IPS-15b (cell line): ENCODE measurements around the gene HNRNPL.
"Not testable (repeated sequence)": the region's sequence is repeated elsewhere in the genome, so short reads cannot be mapped to it uniquely, and the experiment has no call there.

Source experiments
- H3K27me3 ChIP-seq: one replicate; pipeline ENCODE4 v1.6.1; 2013; ENCODE audit warnings: low read length; ENCODE audit not compliant: control insufficient read depth, insufficient read depth
- H3K36me3 ChIP-seq: one replicate; pipeline ENCODE4 v1.6.1; 2013; ENCODE audit warnings: low read length; ENCODE audit not compliant: control insufficient read depth, insufficient read depth
- H3K4me1 ChIP-seq: one replicate; pipeline ENCODE4 v1.6.1; 2013; ENCODE audit warnings: mild to moderate bottlenecking, low read length; ENCODE audit not compliant: control insufficient read depth, insufficient read depth
- H3K4me3 ChIP-seq: one replicate; pipeline ENCODE4 v1.5.1; 2013; ENCODE audit warnings: low read depth, low read length
- H3K9ac ChIP-seq: one replicate; pipeline ENCODE4 v1.6.1; 2013; ENCODE audit warnings: low read depth, mild to moderate bottlenecking, low read length
- H3K9me3 ChIP-seq: one replicate; pipeline ENCODE4 v1.6.1; 2013; ENCODE audit warnings: mild to moderate bottlenecking, low read length; ENCODE audit not compliant: control insufficient read depth, insufficient read depth

The HNRNPL gene

GRCh38 chr19:38880076-38880881, 30.5 kb upstream of the HNRNPL start:
- no peaks in the 10 kb centered on the region for H3K36me3 ChIP-seq
- H3K27me3 ChIP-seq, result no peaks in the 10 kb centered on the region
- H3K9ac ChIP-seq, result no peak overlapping the region
- H3K4me1 ChIP-seq, result peaks cover 3% of the 10 kb centered on the region
- no peaks in the 10 kb centered on the region for H3K9me3 ChIP-seq
- no peak overlapping the region for H3K4me3 ChIP-seq

DNA sequence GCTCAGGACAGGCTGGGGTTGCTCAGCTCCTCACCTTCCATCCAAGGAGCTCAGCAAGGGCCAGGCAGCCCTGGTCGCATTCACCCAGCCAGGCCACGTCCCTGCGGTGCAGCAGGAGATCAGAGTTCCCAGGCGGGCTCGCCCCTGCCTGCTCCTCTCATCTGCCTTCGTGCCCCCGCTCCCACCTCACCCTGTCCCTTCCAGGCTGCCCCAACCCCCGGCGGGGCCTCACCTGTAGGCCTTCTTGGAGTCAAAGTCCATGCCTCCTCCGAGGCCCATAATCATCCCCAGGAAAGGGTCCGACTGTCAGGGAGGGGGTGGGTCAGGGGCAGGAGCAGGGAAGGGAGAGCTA, 29.6 kb upstream of the HNRNPL start:
- Histone ChIP-seq H3K4me3 (no peak overlapping the region), H3K9me3 (no peaks in the 10 kb centered on the region), H3K36me3 (no peaks in the 10 kb centered on the region), H3K4me1 (peaks cover 3% of the 10 kb centered on the region), H3K9ac (no peak overlapping the region), H3K27me3 (no peaks in the 10 kb centered on the region)

DNA sequence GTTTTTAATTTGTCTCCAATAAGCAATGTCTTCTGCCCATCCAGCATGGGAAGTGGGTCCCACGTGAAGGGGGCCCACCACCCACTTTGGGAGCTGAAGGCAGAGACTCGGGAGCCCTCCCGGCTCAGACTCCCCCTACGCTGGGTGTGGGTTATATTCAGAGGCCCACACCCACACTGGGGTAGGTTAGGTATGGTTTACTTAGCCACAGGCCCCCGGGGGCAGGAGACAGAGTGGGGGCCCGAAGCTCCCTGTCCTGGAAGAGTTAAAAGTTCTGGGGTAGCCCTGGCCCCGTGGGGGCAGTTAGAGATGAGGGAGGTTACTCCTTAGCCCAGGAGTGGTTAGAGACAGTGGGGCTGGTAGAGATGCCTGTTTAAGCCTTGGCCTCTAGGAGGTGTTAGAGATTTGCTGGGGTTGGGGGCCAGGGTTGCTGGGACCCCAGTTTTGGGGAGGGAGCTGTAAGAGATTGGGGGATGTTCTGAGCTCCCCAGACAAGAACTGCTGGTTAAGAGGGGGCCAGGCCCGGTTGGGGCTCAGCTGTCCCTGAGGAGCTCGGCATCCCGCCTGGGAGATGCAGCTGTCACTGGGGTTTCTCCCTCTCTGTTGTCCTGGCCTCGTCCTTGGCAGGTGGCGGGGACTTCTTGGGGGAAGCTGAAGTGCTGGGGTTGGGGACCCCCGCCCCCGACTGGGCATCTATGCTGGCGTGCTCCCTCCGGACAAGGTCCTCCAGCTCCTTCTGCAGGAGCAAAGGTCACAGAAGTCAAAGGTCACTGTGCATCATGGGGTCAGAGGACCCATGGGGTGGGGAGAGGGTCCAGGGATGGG, 29.0 kb upstream of the HNRNPL start:
- H3K4me3 ChIP-seq, result no peak overlapping the region
- peaks cover 3% of the 10 kb centered on the region for H3K4me1 ChIP-seq
- no peak overlapping the region for H3K9ac ChIP-seq
- no peaks in the 10 kb centered on the region for H3K36me3 ChIP-seq
- no peaks in the 10 kb centered on the region for H3K9me3 ChIP-seq
- H3K27me3 ChIP-seq, result no peaks in the 10 kb centered on the region

DNA sequence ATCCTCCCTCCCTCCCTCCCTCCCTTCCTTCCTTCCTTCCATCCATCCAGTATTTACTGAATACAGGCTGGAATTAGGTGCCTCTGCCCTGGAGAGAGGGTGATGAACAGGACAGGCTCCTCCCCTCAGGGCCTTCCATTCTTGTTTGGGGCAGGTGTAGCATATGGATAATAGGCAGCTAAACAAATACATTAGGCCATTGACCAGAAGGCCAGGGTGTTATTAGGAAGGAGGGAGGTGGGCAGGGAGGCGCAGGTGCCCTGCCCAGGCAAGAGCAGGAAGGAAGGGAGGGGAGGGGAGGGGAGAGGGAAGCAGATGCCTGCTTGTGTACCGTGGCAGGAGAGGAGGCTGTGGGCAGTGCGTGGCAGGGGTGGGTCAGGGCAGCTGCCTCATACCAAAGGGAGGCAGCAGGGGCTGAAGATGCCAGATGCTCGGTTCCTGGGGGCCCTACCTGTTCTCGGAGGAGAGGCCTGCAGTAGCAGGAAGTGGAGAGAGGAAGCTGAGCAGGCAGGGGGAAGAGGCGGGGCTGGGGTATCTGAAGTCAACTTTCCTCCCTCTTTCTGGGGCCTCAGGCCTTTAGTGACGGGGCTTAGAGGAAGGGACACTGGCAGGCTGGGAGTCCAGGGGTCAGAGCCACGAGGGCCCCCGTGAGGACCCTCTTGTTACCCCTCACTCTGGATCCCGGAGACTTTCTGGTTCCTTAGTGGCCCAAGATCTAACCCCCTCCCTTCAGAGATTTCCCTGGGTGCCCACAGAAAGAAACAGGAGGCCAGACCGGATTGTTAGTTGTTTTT, 28.2 kb upstream of the HNRNPL start, which contains the start of gene RINL:
RINL (minus strand) TSS at position 495 of the 794 bp plus-strand sequence. CDS start 1,533 bp downstream, outside the sequence.
- Histone ChIP-seq H3K4me1 (peaks cover 3% of the 10 kb centered on the region), H3K9me3 (no peaks in the 10 kb centered on the region), H3K36me3 (no peaks in the 10 kb centered on the region), H3K27me3 (no peaks in the 10 kb centered on the region), H3K9ac (no peak within 1 kb of the TSS), H3K4me3 (no peak within 1 kb of the TSS)

- Histone ChIP-seq H3K4me3 (no peak overlapping the region), H3K4me1 (peaks cover 3% of the 10 kb centered on the region), H3K9ac (no peak overlapping the region), H3K9me3 (no peaks in the 10 kb centered on the region), H3K36me3 (no peaks in the 10 kb centered on the region), H3K27me3 (no peaks in the 10 kb centered on the region)
These were observed 26.0 kb upstream of the HNRNPL start for GRCh38 chr19:38875656-38876395.

DNA sequence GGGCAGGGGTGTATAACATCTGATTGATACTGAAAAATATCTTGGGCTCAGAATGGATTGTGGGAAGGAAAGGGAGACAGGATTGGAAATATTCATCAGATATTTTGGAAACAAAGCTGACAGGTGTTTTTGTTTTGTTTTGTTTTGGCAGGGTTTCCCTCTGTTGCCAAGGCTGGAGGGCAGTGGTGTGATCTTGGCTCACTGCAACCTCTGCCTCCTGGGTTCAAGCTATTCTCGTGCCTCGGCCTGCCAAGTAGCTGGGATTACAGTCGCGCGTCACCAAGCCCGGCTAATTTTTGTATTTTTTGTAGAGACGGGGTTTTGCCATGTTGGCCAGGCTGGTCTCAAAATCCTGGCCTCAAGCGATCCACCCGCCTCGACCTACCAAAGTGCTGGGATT, 23.6 kb upstream of the HNRNPL start:
- not testable (repeated sequence) for H3K9ac ChIP-seq, H3K36me3 ChIP-seq, H3K9me3 ChIP-seq, H3K4me1 ChIP-seq, H3K4me3 ChIP-seq, H3K27me3 ChIP-seq

DNA sequence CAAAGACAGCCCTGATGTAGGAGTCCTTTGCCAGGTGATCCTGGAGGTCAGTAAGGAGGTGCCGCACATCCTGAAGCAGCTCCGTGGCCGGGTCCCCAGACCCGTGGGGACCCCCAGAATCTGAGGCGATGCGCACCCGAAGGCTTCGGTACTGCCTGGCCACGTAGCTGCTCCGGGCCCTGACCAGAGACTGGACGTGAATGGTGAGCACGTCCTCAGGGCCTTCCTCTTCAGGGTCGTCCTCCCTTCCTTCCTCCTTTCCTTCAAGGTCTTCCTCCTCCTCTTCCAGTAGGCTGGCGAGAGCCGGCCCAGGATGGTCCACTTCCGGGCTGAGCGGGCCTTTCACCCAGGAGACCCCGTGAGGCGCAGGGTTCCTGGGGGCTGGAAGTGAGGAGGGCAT, 20.8 kb upstream of the HNRNPL start:
- peaks cover 2% of the 10 kb centered on the region for H3K4me1 ChIP-seq
- peak overlapping the region; percentile 87 for H3K4me3 ChIP-seq
- H3K9ac ChIP-seq, result no peak overlapping the region
- no peaks in the 10 kb centered on the region for H3K9me3 ChIP-seq
- peaks cover 6% of the 10 kb centered on the region for H3K27me3 ChIP-seq
- no peaks in the 10 kb centered on the region for H3K36me3 ChIP-seq

- H3K9me3 ChIP-seq, result no peaks in the 10 kb centered on the region
- peak overlapping the region; percentile 54 for H3K9ac ChIP-seq
- peak overlapping the region; percentile 87 for H3K4me3 ChIP-seq
- no peaks in the 10 kb centered on the region for H3K36me3 ChIP-seq
- H3K4me1 ChIP-seq, result peaks cover 2% of the 10 kb centered on the region
- H3K27me3 ChIP-seq, result peaks cover 6% of the 10 kb centered on the region
These were observed 20.2 kb upstream of the HNRNPL start for GRCh38 chr19:38869836-38870607.

GRCh38 chr19:38869160-38869835, 19.5 kb upstream of the HNRNPL start:
- Histone ChIP-seq H3K9me3 (no peaks in the 10 kb centered on the region), H3K36me3 (no peaks in the 10 kb centered on the region), H3K4me1 (peaks cover 2% of the 10 kb centered on the region), H3K27me3 (peaks cover 6% of the 10 kb centered on the region), H3K4me3 (peak overlapping the region; percentile 87), H3K9ac (peak overlapping the region; percentile 54)

- H3K4me3 ChIP-seq, result no peak overlapping the region
- H3K27me3 ChIP-seq, result peaks cover 6% of the 10 kb centered on the region
- H3K36me3 ChIP-seq, result no peaks in the 10 kb centered on the region
- H3K9me3 ChIP-seq, result no peaks in the 10 kb centered on the region
- peaks cover 2% of the 10 kb centered on the region for H3K4me1 ChIP-seq
- H3K9ac ChIP-seq, result no peak overlapping the region
These were observed 18.8 kb upstream of the HNRNPL start for GRCh38 chr19:38868551-38868950.
